GOT3 (cell line): ENCODE data around the gene CYP2C19.
"Not testable (repeated sequence)": the region's sequence is repeated elsewhere in the genome, so short reads cannot be mapped to it uniquely, and the experiment has no call there.

Experiments
- DNase-seq: peaks from one replicate; lab custom pipeline; 2025; ENCODE audit warnings: mixed read lengths; lab: John Stamatoyannopoulos, UW

CYP2C19 gene

DNA sequence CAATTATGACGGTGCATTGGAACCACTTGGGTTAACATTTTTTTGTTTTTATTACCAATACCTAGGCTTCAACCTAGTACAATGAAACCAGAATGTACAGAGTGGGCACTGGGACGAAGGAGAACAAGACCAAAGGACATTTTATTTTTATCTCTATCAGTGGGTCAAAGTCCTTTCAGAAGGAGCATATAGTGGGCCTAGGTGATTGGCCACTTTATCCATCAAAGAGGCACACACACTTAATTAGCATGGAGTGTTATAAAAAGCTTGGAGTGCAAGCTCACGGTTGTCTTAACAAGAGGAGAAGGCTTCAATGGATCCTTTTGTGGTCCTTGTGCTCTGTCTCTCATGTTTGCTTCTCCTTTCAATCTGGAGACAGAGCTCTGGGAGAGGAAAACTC is at the start of gene CYP2C19:
TSS of gene CYP2C19 (plus strand) at position 289 of the 400 bp plus-strand sequence. CDS start at position 314, 25 bp downstream.
- DNase-seq: no peak

DNA sequence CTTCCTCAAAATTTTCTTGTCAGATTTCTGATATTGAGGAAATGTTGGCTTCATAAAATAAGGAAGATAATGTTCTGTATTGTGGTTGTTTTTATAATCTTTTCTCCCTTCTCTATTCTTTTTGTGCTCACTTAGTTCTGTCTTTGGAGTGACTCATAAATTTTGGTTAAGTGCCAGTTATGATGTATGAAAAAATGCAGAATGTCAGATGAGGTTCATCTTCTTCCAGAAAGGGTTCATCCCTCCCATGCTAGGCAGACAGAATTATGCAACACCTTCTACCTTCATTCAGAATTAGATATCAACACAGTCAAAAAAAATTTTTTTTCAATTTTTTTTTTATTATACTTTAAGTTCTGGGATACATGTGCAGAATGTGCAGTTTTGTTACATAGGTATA is 36.6 kb upstream of the CYP2C19 start:
- no peak for DNase-seq

GRCh38 chr10:94735197-94735596 is 27.3 kb upstream of the CYP2C19 start:
- DNase-seq: no peak

DNA sequence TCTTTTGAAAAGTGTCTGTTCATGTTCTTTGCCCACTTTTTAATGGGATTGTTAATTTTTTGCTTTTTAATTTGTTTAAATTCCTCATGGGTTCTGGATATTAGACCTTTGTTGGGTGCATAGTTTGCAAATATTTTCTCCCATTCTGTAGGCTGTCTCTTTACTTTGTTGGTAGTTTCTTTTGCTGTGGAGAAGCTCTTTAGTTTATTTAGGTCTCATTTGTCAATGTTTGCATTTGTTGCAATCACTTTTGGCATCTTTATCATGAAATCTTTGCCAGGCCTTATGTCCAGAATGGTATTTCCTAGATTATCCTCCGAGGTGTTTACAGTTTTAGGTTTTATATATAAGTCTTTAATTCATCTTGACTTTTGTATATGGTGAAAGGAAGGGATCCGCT is 23.9 kb upstream of the CYP2C19 start:
- DNase-seq: no peak

DNA sequence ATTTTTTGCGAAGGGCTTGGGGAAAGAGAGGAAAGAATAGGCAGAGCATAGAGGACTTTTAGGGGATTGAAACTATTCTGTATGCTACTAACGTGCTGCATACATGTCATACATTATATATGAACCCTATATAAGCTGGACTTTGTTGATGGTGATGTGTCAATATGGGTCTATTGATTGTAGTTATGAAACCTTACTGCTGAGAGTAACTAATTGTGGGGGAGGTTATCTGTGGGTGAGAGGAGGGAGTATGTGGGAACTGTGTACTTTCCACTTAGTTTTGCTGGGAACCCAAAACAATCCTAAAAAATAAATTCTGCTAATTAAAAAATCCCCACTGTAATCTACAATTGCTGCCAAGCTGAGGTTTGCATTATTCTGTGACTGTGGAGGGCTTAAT is 15.3 kb upstream of the CYP2C19 start:
- no peak for DNase-seq

DNA sequence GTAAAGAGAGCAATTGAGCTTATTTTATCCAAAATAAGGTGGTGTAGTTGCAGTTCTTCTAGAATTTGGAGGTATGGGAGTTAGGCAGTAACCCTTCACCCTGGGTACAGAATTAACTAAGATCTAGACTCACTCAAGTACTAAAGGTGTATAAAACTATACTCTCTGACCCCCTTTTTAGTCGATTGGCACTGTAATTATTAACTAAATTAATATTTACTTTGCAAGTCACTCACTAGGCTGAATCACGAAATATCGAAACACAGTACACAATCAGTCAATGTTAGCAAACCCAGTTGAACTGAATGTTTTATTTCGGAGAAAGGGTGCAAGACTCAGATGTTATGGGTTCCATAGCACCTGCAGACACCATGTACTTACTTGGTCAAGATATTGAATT is 14.6 kb upstream of the CYP2C19 start:
- no peak for DNase-seq

DNA sequence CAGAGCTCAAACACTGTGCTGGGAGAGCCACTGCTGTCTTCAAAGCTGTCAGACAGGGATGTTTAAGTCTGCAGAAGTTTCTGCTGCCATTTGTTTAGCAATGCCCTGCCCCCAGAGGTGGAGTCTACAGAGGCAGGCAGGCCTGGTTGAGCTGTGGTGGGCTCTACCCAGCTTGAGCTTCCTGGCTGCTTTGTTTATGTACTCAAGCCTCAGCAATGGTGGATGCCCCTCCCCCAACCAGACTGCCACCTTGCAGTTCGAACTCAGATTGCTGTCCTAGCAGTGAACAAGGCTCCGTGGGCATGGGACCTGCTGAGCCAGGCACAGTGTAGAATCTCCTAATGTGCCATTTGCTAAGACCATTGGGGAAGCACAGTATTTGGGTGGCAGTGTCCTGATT is 4.6 kb upstream of the CYP2C19 start:
- DNase-seq: no peak

DNA sequence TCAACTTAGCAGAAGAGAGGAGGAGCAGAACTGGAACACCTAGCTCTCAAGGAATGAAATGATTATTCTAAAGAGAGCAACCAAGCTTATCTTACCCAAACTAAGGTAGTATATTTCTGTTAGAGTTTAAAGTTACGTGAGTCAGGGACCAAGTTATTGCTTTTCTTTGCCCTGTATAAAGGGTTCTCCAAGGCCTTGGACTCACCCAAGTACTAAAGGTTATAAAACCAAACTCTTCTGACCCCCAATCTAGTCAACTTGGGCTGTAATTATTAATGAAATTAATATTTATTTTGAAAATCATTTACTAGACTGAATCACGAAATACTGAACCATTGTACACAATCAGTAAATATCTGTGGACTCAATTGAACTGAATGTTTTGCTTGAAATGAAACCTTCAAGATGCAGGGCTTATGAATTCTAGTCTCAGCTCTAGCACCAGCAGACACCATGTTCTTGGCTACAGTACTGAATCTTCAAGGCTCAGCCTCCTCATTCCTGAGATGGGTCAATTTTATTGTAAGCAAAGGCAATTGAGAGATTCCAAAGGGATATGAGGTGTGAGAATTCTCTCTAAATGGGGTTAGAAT is 1.8 kb upstream of the CYP2C19 start:
- no peak for DNase-seq

DNA sequence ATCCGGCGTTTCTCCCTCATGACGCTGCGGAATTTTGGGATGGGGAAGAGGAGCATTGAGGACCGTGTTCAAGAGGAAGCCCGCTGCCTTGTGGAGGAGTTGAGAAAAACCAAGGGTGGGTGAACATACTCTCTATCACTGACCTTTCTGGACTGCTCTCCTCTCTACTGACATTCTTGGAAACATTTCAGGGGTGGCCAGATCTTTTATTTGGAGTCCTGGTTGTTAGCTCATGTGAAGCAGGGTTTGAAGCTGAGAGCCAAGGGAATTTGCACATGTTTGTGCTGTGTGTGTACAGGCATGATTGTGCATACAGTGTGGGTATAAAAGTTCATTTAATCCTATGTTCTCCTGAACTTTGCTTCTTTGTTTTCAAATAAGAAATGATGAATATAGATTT is 12.9 kb downstream of the CYP2C19 start:
- not testable (repeated sequence) for DNase-seq

- DNase-seq: no peak
These were observed 15.5 kb downstream of the CYP2C19 start for GRCh38 chr10:94777886-94778458.

DNA sequence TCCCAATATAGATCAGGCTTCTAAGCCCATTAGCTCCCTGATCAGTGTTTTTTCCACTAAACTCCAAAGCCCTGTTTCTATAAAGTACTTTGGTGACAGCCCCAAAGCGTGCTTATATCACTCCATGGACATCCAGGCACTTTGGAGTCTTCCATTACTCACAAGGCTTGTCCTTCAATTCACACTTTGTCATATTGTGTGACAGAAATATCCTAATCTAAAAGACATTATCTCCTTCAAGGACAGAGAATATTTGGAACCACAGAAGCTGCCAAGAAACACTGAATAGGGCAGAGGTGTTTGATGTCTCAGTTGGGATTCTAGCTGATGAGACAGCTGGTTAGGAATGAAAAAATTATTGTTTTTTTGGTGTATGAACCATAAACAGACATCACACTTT is 18.4 kb downstream of the CYP2C19 start:
- no peak for DNase-seq

DNA sequence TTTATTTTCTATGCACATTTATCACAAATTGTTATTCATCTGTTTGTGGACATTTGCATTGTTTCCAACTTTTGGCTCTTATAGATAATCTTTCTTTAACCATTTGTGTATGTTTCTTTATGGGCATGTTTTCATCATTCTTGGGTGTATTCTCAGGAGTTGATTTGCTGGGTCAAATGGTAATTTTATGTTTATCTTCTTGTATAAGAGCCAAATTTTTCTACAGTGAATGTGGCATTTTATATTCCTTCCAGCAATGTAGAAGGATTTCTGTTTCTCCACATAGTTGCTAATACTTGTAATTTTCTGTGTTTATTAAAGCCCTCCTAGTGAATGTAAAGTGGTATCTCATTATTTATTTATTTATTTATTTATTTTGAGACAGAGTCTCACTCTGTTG is 21.8 kb downstream of the CYP2C19 start:
- DNase-seq: no peak

DNA sequence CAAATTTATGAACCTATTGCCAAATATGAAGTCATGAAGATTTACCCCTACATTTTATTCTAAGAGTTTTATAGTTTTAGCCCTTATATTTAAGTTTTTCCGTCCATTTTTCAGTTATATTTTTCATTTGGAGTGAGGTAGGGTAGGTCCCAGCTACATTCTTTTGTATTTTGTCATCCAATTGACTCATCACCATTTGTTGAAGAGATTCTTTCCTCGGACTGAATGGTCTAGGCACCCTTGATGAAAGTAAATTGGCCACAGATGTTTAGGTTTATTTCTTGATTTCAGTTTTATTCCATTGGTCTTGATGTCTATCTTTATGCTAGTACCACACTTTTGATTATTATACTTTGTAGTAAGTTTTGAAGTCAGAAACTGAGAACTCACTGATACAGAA is 22.7 kb downstream of the CYP2C19 start:
- DNase-seq: no peak

DNA sequence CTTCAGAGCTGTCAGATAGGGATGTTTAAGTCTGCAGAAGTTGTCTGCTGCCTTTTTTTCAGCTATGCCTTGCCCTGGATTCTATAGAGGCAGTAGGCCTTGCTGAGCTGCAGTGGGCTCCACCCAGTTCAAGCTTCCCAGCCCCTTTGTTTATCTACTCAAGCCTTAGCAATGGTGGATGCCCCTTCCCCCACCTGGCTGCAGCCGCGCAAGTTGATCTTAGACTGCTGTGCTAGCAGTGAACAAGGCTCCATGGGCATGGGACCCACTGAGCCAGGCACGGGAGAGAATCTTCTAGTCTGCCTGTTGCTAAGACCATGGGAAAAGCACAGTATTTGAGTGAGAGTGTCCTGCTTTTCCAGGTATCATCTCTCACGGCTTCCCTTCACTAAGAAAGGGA is 38.1 kb downstream of the CYP2C19 start:
- not testable (repeated sequence) for DNase-seq

- DNase-seq: no peak
These were observed 40.8 kb downstream of the CYP2C19 start for GRCh38 chr10:94803307-94803706.

GRCh38 chr10:94830025-94830424 is 67.5 kb downstream of the CYP2C19 start:
- not testable (repeated sequence) for DNase-seq

- no peak for DNase-seq
These were observed 83.7 kb downstream of the CYP2C19 start for GRCh38 chr10:94846204-94846603.

GRCh38 chr10:94850766-94851165 is 88.3 kb downstream of the CYP2C19 start:
- DNase-seq: no peak

DNA sequence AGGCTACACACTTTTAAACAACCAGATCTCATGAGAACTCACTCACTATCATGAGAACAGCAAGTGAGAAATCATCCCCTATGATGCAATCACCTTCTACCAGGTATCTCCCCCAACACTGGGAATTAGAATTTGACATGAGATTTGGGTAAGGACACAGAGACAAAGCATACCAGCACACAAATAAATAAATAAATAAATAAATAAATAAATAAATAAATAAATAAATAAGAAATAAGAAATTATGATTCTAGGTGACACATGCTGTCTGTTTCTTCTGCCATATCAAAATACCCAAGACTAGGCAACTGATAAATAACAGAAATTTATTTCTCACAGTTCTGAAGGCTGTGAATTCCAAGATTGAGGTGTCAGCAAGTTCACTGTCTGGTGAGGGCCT is 88.8 kb downstream of the CYP2C19 start:
- DNase-seq: no peak

- no peak for DNase-seq
These were observed 90.0 kb downstream of the CYP2C19 start for GRCh38 chr10:94852438-94852837.

- DNase-seq: no peak
These were observed 90.6 kb downstream of the CYP2C19 start for GRCh38 chr10:94853065-94853464.

GRCh38 chr10:94858005-94858404 is 95.5 kb downstream of the CYP2C19 start:
- no peak for DNase-seq

GRCh38 chr10:94859086-94859485 is 96.6 kb downstream of the CYP2C19 start:
- no peak for DNase-seq

- DNase-seq: no peak
These were observed 116.2 kb downstream of the CYP2C19 start for GRCh38 chr10:94878649-94879048.
